Stimulated activated CD8-positive, alpha-beta memory T cell treated with anti-CD3 and anti-CD28 coated beads, Interleukin-7, amount 100 ng/mL, for 1 hour (primary cell): ENCODE results near the gene MCUB.
"Not testable (repeated sequence)": the region's sequence is repeated elsewhere in the genome, so short reads cannot be mapped to it uniquely, and the experiment has no call there.

ENCODE experiments used
- DNase-seq, 2 donors: peaks; one replicate each; pipeline ENCODE4 v3.0.0-alpha.2; 2020; ENCODE audit warnings: low read depth in 2 of 2

Gene MCUB

DNA sequence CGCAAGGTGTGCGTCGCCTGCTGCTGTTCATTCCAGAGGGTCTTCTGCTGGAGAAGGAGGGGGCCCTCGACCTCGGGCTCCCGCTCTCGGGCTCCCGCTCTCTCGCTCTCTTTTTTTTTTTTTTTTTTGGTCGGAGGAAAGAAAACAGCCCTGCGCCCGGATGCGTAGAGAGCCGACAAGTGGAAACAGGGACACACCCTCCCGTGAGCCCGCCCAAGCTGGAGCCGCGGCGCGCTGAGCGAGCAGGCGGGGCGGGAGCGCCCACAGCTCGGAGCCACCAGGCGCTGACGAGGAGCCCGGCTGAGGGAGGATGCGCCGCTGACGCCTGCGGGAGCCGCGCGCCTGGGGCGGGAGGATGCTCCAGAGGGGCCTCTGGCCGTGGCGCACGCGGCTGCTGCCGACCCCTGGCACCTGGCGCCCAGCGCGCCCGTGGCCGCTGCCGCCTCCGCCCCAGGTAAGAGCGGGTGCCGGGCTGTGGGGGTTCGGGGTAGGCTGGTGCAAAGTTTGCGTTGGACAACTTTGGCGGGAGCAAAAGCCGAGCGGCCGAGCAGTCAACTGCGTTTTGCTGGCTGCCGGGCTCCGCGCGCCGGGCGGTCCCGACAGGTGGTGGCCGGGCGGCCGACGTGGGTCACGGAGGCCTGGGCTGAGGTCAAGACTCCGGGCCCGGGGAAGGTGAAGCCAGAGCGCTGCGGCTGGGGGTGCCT is at the start of gene MCUB:
MCUB (plus strand) TSS at position 264 of the 704 bp plus-strand sequence; CDS start at position 356, 92 bp downstream.
- peak; percentile 75 for DNase-seq

- DNase-seq, result no peak
Measured at GRCh38 chr4:109510687-109511086, 49.4 kb upstream of the MCUB start.

- DNase-seq, result no peak
Measured at GRCh38 chr4:109511414-109511813, 48.6 kb upstream of the MCUB start.

DNA sequence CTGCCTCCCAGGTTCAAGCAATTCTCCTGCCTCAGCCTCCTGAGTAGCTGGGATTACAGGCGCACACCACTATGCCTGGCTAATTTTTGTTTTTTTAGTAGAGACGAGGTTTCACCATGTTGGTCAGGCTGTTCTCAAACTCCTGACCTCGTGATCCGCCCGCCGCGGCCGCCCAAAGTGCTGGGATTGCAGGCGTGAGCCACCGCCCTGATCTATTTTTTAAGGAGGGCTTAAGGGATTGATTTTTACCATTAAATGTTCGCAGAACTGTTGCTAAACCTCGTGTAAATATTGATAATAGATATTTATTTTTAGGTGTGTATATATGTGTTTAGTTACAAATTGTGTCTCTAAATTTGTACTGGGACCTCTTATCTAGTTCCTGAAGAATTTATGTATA is 46.7 kb upstream of the MCUB start:
- DNase-seq, result not testable (repeated sequence)

DNA sequence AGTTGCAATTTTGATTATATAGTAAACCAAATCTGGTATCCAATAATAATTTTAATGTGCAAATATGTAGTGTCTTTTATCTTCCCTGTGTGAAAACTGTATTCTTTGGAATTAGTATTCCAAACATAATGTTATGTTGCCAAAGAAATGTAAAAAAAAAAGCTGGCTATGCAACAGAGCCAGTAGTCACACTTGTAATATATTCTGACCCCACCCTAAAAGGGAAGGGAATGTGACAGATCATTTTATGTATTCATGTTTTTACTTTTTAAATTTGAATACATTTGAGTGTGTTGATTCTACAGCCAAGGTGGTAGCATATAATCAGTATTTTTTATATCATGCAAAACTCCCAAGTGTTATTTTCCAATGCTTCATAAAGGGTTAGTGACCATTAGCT is 27.9 kb upstream of the MCUB start:
- DNase-seq, result no peak

- DNase-seq, result no peak
Measured at GRCh38 chr4:109545401-109545800, 14.6 kb upstream of the MCUB start.

- no peak for DNase-seq
Measured at GRCh38 chr4:109547394-109547793, 12.7 kb upstream of the MCUB start.

GRCh38 chr4:109548655-109549054 is 11.4 kb upstream of the MCUB start:
- DNase-seq, result no peak

GRCh38 chr4:109552237-109552636 is 7.8 kb upstream of the MCUB start:
- DNase-seq, result no peak

GRCh38 chr4:109553130-109553529 is 6.9 kb upstream of the MCUB start:
- DNase-seq, result no peak

- DNase-seq, result no peak
Measured at GRCh38 chr4:109554971-109555370, 5.1 kb upstream of the MCUB start.

DNA sequence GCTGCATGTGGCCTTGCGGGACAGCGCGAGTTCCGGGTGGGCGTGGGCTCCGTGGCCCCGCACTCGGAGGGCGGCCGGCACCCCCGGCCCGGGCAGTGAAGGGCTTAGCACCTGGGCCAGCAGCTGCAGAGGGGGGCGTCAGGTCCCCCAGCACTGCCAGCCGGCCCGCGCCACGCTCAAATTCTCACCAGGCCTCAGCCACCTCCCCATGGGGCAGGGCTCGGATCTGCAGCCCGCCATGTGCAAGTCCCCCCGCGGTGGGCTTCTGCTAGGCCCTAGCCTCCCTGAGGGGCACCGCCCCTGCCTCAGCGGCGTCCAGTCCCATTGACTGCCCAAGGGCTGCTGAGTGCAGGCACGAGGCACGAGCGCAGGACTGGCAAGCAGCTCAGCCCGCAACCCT is 2.6 kb upstream of the MCUB start:
- DNase-seq, result no peak

GRCh38 chr4:109558095-109558494 is 2.0 kb upstream of the MCUB start:
- not testable (repeated sequence) for DNase-seq

GRCh38 chr4:109559625-109559982 is 442 bp upstream of the MCUB start:
- DNase-seq, result peak in 1 of 2 donors; percentile 13

- peak; percentile 14 to 24 for DNase-seq
Measured at GRCh38 chr4:109560687-109561461, 828 bp downstream of the MCUB start.

DNA sequence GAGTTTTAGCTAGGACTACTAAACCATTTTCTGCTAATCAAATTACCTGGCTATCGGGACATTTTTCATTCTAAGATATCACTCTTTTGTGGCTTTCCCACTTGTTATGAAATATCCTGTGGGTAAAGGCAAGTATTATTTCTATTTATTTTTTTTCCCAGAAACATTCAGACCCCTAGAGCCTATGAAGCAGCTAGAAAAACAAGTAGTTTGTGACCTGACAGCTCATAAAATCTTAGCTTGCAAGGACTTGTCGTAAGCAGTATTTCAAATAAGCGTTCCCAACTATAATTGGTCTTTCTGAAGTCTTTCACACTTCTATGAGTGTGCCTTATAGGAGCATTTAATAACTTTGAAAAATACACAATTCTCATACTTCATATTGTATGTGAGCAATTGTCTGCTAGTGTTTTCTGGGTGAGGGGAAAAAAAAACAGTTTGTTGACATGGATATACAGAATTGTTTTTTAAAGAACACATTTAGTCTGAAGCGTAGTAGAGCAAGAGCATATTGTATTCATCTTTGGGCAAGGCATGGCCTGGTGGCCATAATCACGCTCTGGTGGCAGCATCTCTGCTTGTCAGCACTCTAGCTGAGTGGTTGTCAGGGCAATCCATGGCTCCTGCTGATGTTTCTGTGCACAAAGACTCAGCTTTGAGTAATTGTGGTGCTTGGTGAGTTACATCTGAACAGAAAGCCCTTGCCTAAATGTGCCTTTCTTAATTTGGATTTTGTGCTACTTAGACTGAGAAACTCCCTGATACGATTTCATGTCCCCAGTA is 2.6 kb downstream of the MCUB start:
- DNase-seq, result no peak

DNA sequence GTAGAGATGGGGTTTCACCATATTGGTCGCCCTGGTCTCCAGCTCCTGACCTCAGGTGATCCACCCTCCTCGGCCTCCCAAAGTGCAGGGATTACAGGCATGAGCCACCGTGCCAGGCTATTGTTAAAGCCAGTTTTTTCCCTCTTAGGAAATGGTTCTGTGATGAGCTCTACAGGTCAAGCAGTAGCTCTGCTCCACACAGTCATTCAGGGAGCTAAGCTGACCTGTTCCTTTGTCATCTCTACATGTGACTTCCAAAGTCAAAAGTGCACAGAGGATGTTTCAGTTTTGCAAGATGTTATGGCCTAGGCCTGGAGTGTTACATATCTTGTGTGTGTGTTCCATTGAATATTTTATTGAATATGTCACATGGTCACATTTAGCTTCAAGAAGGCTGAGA is 11.4 kb downstream of the MCUB start:
- no peak for DNase-seq

DNA sequence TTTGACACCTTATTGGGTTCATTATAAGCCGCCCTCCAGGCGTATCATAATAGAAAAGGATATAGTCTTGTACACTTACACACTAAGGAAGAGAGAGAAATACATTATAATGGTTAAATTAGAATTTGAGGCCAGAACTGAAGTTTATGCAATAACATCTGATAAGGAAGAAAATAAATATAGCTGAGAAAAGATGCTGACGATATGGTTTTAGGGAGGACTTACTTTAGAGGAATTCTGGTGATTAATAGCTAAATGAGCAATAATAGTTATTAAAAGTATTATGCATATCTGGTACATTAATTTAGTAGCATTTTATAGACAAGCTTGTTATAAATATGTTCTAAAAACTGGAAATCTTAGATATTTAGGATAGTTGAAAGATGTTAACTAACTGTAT is 12.1 kb downstream of the MCUB start:
- DNase-seq, result no peak

GRCh38 chr4:109574443-109574850 is 14.4 kb downstream of the MCUB start:
- no peak for DNase-seq

- DNase-seq, result no peak
Measured at GRCh38 chr4:109574931-109575804, 15.1 kb downstream of the MCUB start.

- no peak for DNase-seq
Measured at GRCh38 chr4:109576462-109576861, 16.4 kb downstream of the MCUB start.

DNA sequence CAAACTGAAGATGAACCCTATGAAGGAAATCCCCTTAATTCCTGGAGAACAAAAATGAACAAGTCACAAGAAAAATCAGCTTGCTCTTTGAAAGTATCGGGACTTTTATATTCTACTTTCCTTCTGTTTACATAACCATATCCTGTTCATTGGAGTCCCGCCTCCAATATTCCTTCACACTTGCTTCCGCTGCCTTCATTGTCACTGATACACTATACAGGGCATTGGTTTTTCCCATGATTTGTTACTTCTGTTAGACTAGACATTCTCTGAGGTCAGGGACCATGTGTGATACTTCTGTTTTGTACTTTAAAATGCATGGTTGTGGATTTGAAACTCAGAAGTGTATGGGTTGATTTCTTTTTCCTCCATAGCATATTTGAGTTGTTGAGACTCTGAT is 18.8 kb downstream of the MCUB start:
- no peak for DNase-seq
